OCI-LY1 (cell line): ENCODE results near the gene CUL2.
"Not testable (repeated sequence)": the region's sequence is repeated elsewhere in the genome, so short reads cannot be mapped to it uniquely, and the experiment has no call there.

Experiments
- H2AFZ ChIP-seq: fragments of 200-600 bp; sonication (generic), shearing (Covaris generic); 2 replicates; pipeline ENCODE4 v1.6.0; 2014; ENCODE audit warnings: antibody characterized with exemption, mild to moderate bottlenecking, low read length
- H3F3A ChIP-seq: fragments of 200-600 bp; sonication (generic), shearing (Covaris generic); 2 replicates; pipeline ENCODE4 v1.6.0; 2014; ENCODE audit warnings: mild to moderate bottlenecking, antibody characterized with exemption, low read length, moderate library complexity; ENCODE audit not compliant: insufficient read depth
- H3K27ac ChIP-seq: fragments of 200-600 bp; sonication (generic); 2 replicates; pipeline ENCODE4 v1.5.1; 2014; ENCODE audit warnings: low read length, mixed run types, mild to moderate bottlenecking, low read depth; ENCODE audit not compliant: poor library complexity, severe bottlenecking
- H3K27me3 ChIP-seq: fragments of 200-600 bp; sonication (generic); 2 replicates; pipeline ENCODE4 v1.6.0; 2014; ENCODE audit warnings: antibody characterized with exemption, mild to moderate bottlenecking, low read length, moderate library complexity; ENCODE audit not compliant: insufficient read depth
- H3K36me3 ChIP-seq: fragments of 200-600 bp; sonication (generic); 2 replicates; pipeline ENCODE4 v1.6.1; 2014; ENCODE audit warnings: mild to moderate bottlenecking, antibody characterized with exemption, low read length, moderate library complexity, mixed read lengths; ENCODE audit not compliant: insufficient read depth
- H3K4me1 ChIP-seq: fragments of 200-600 bp; sonication (generic); 2 replicates; pipeline ENCODE4 v1.5.1; 2014; ENCODE audit warnings: mild to moderate bottlenecking, low read length, moderate library complexity; ENCODE audit not compliant: insufficient read depth, severe bottlenecking
- H3K4me2 ChIP-seq: fragments of 200-600 bp; sonication (generic), shearing (Covaris generic); 2 replicates; pipeline ENCODE4 v1.6.1; 2014; ENCODE audit warnings: low read length
- H3K4me3 ChIP-seq: fragments of 200-600 bp; sonication (generic); 2 replicates; pipeline ENCODE4 v1.5.1; 2014; ENCODE audit warnings: low read length, low read depth, mild to moderate bottlenecking, mixed read lengths; ENCODE audit not compliant: poor library complexity, severe bottlenecking
- H3K79me2 ChIP-seq: fragments of 200-600 bp; shearing (Covaris generic); 2 replicates; pipeline ENCODE4 v1.6.1; 2016; ENCODE audit warnings: mixed run types, low read length, mixed read lengths; ENCODE audit not compliant: insufficient read depth
- H3K9ac ChIP-seq: fragments of 200-600 bp; sonication (generic), shearing (Covaris generic); 2 replicates; pipeline ENCODE4 v1.6.1; 2014; ENCODE audit warnings: mild to moderate bottlenecking, low read length, mixed read lengths
- H3K9me2 ChIP-seq: fragments of 200-600 bp; sonication (generic), shearing (Covaris generic); 2 replicates; pipeline ENCODE4 v1.6.1; 2014; ENCODE audit warnings: low read depth, mild to moderate bottlenecking, low read length, mixed read lengths
- H3K9me3 ChIP-seq: fragments of 200-600 bp; shearing (Covaris generic); 2 replicates; pipeline ENCODE4 v1.6.1; 2014; ENCODE audit warnings: low read length, mixed read lengths
- H4K20me1 ChIP-seq: fragments of 200-600 bp; sonication (generic), shearing (Covaris generic); 2 replicates; pipeline ENCODE4 v1.6.0; 2016; ENCODE audit warnings: mild to moderate bottlenecking, low read length; ENCODE audit not compliant: insufficient read depth
- EZH2 ChIP-seq: fragments of 200-600 bp; sonication (generic), shearing (Covaris generic); IDR thresholded peaks from 2 replicates; pipeline ENCODE4 v1.8.0; 2017; ENCODE audit warnings: borderline replicate concordance, mixed run types, mild to moderate bottlenecking, antibody characterized with exemption, low read length, moderate library complexity, mixed read lengths
- TF ChIP-seq, protein P1 (sequence below): fragments of 200-600 bp; sonication (generic), shearing (Covaris generic); IDR thresholded peaks from 2 replicates; pipeline ENCODE4 v1.5.1; 2017; ENCODE audit warnings: mild to moderate bottlenecking, antibody characterized with exemption, low read length, moderate library complexity, mixed read lengths

The CUL2 gene

DNA sequence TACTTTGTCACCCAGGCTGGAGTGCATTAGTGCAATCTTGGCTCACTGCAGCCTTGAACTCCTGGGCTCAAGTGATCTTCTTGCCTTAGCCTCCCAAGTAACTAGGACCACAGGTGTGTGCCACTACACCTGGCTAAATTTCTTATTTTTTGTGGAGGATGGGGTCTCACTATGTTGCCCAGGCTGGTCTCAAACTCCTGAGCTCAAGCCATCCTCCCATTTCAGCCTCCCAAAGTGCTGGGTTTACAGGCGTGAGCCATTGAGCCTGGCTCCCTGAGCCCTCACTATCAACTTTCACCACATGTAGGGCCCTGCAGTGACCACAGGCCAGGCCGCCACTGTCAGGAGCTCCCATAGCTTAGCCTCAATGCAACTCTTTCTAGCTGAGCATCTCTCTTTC, 110.2 kb downstream of the CUL2 start:
- H4K20me1 ChIP-seq = no peaks in the 10 kb centered on the region
- H3K36me3 ChIP-seq = no peaks in the 10 kb centered on the region
- no peak overlapping the region for H3K9ac ChIP-seq
- no peaks in the 10 kb centered on the region for H3K27me3 ChIP-seq
- no peaks in the 10 kb centered on the region for H3K79me2 ChIP-seq
- no peak for TF ChIP-seq EZH2
- TF ChIP-seq, protein P1, sequence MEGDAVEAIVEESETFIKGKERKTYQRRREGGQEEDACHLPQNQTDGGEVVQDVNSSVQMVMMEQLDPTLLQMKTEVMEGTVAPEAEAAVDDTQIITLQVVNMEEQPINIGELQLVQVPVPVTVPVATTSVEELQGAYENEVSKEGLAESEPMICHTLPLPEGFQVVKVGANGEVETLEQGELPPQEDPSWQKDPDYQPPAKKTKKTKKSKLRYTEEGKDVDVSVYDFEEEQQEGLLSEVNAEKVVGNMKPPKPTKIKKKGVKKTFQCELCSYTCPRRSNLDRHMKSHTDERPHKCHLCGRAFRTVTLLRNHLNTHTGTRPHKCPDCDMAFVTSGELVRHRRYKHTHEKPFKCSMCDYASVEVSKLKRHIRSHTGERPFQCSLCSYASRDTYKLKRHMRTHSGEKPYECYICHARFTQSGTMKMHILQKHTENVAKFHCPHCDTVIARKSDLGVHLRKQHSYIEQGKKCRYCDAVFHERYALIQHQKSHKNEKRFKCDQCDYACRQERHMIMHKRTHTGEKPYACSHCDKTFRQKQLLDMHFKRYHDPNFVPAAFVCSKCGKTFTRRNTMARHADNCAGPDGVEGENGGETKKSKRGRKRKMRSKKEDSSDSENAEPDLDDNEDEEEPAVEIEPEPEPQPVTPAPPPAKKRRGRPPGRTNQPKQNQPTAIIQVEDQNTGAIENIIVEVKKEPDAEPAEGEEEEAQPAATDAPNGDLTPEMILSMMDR = no peak
- no peaks in the 10 kb centered on the region for H3F3A ChIP-seq
- no peak overlapping the region for H3K4me3 ChIP-seq
- H2AFZ ChIP-seq = no peak overlapping the region
- H3K27ac ChIP-seq = no peak overlapping the region
- H3K4me2 ChIP-seq = no peak overlapping the region
- H3K4me1 ChIP-seq = no peaks in the 10 kb centered on the region
- 0 out of 2 replicates have a peak, but pooled peaks cover 2% of the 10 kb centered on the region for H3K9me3 ChIP-seq
- H3K9me2 ChIP-seq = no peaks in the 10 kb centered on the region

- Histone ChIP-seq H3K79me2 (no peaks in the 10 kb centered on the region), H3K27ac (no peak overlapping the region), H3K9me3 (0 out of 2 replicates have a peak, but pooled peaks cover 4% of the 10 kb centered on the region), H3K27me3 (no peaks in the 10 kb centered on the region), H3K36me3 (no peaks in the 10 kb centered on the region), H4K20me1 (no peaks in the 10 kb centered on the region), H3K4me2 (no peak overlapping the region), H3K9me2 (no peaks in the 10 kb centered on the region), H3K9ac (no peak overlapping the region), H2AFZ (no peak overlapping the region), H3K4me1 (no peaks in the 10 kb centered on the region), H3F3A (no peaks in the 10 kb centered on the region), H3K4me3 (no peak overlapping the region)
- TF ChIP-seq, protein P1 = no peak
- TF ChIP-seq EZH2 = no peak
Observed at GRCh38 chr10:34978080-34978479, 112.1 kb downstream of the CUL2 start.

DNA sequence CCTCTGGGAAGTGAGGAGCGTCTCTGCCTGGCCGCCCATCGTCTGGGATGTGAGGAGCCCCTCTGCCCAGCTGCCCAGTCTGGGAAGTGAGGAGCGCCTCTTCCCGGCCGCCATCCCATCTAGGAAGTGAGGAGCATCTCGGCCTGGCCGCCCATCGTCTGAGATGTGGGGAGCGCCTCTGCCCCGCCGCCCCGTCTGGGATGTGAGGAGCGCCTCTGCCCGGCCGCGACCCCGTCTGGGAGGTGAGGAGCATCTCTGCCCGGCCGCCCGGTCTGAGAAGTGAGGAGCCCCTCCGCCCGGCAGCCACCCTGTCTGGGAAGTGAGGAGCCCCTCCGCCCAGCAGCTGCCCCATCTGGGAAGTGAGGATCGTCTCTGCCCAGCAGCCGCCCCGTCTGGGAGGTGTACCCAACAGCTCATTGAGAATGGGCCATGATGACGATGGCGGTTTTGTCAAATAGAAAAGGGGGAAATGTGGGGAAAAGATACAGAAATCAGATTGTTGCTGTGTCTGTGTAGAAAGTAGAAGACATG, 113.7 kb downstream of the CUL2 start:
- not testable (repeated sequence) for H3K4me1 ChIP-seq, H3K9me3 ChIP-seq, H2AFZ ChIP-seq, H3K4me3 ChIP-seq, H3K27me3 ChIP-seq, H3K4me2 ChIP-seq, H3K9ac ChIP-seq, H4K20me1 ChIP-seq, H3K79me2 ChIP-seq, H3K36me3 ChIP-seq, H3K9me2 ChIP-seq, H3K27ac ChIP-seq, H3F3A ChIP-seq

DNA sequence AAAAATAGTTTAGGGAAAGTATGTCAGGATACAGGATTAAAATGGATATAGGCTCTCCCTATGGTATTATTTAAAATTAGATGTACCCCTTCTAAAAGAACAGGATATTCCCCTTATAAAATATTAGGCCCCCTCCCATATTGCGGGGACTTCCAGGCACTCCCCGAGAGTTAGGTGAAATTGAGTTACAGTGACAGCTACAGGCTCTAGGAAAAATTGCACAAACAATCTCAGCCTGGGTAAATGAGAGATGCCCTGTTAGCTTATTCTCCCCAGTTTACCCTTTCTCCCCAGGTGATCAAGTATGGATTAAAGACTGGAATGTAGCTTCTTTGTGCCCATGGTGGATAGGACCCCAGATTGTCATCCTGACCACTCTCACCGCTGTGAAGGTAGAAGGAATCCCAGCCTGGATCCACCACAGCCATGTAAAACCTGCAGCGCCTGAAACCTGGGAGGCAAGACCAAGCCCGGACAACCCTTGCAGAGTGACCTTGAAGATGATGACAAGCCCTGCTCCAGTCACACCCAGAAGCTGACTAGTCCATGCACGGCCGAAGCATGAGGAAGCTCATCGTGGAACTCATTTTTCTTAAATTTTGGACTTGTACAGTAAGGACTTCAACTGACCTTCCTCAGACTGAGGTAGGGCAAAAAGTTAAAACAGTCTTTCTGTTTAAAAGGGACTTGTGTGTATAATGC, 115.6 kb downstream of the CUL2 start:
- H3K4me1 ChIP-seq, H3F3A ChIP-seq, H3K9me3 ChIP-seq, H3K9ac ChIP-seq, H3K79me2 ChIP-seq, H3K27me3 ChIP-seq, H3K4me2 ChIP-seq, H3K36me3 ChIP-seq, H2AFZ ChIP-seq, H3K9me2 ChIP-seq, H3K27ac ChIP-seq, H3K4me3 ChIP-seq, H4K20me1 ChIP-seq: not testable (repeated sequence)

- H3K27ac ChIP-seq, H3K4me2 ChIP-seq, H3K79me2 ChIP-seq, H4K20me1 ChIP-seq, H3K4me1 ChIP-seq, H3K36me3 ChIP-seq, H3K9me2 ChIP-seq, H2AFZ ChIP-seq, H3K9ac ChIP-seq, H3F3A ChIP-seq, H3K4me3 ChIP-seq, H3K9me3 ChIP-seq, H3K27me3 ChIP-seq: not testable (repeated sequence)
Observed at GRCh38 chr10:34973757-34974156, 116.4 kb downstream of the CUL2 start.

- H3K4me1 ChIP-seq, H3K9me2 ChIP-seq, H3K9ac ChIP-seq, H3K4me3 ChIP-seq, H3K79me2 ChIP-seq, H2AFZ ChIP-seq, H4K20me1 ChIP-seq, H3K4me2 ChIP-seq, H3K36me3 ChIP-seq, H3K9me3 ChIP-seq, H3F3A ChIP-seq, H3K27me3 ChIP-seq, H3K27ac ChIP-seq: not testable (repeated sequence)
Observed at GRCh38 chr10:34973121-34973520, 117.0 kb downstream of the CUL2 start.
